ENCODE data around the gene SERPINA4. TPM values are rescaled to one million over a fixed set of nuclear protein-coding genes. Genes with fewer than 3 reads are reported as not detected.
A peak's percentile ranks its signal among the peaks of the same experiment; 100 is the strongest.

SERPINA4 gene
- total and polyA plus RNA-seq, 2 of the 8 experiments (the other 6 are each of a cell fraction or from before 2014, with no cell fraction given) = not detected

- 86% methylated on average over 11 of the region's 11 CpGs; no CpG with 5 or more reads in 1 of the 2 experiments for WGBS, 2 experiments (ENCODE audit: extremely low coverage in 1 of 2, insufficient coverage in 1 of 2, insufficient read length in 1 of 2, insufficient replicate concordance in 2 of 2, low coverage in 1 of 2, low lambda C conversion rate in 2 of 2, missing lambda C conversion rate in 1 of 2)
- H2BK20ac ChIP-seq (ENCODE audit: low read length) = no peak overlapping the region
- peak overlapping the region; percentile 29; the same call in 1 of the 2 replicates for H4K8ac ChIP-seq (ENCODE audit: extremely low read depth, insufficient read depth, low read length)
- peaks cover 0 to 7% (median 4%) of the 10 kb centered on the region in 4 experiments; a peak in 5 of 7 replicates for H3K4me1 ChIP-seq (replicated peaks in 1 of 4; ENCODE audit: control insufficient read depth in 3 of 4, insufficient read depth in 4 of 4, low read length in 3 of 4)
- no peak overlapping the region for H2AK5ac ChIP-seq (ENCODE audit: low read depth, low read length)
- ChIA-PET CTCF (ENCODE audit: partially characterized antibody) (interaction anchor here (0.6 to 2.4 kb wide), 11 partner anchors 13 to 482 kb away, joined by 3 to 13 read pairs (median 3); partner anchors contain the start of gene SERPINA3), POLR2A (ENCODE audit: partially characterized antibody) (interaction anchor here (0.7 kb wide), 1 partner anchor 100 kb away, joined by 6 read pairs; no protein-coding TSS in a partner anchor)
- H2BK15ac ChIP-seq (ENCODE audit: low read length) = no peak overlapping the region
- no peak overlapping the region for H3K4ac ChIP-seq (replicated peaks; ENCODE audit: insufficient read length, low read depth, low read length)
- no peak overlapping the region for H3K56ac ChIP-seq (replicated peaks; ENCODE audit: insufficient read length, low read depth, low read length)
- no peaks in the 10 kb centered on the region; the same call in 1 of the 2 replicates for H3K23me2 ChIP-seq (ENCODE audit: low read depth, low read length)
- 0 out of 2 replicates have a peak overlapping the region, but pooled peaks have one; percentile 24 for H2BK5ac ChIP-seq (ENCODE audit: low read depth, low read length)
- no peaks in the 10 kb centered on the region for H3K79me1 ChIP-seq (ENCODE audit: low read depth, low read length)
- H2AFZ ChIP-seq (ENCODE audit: low read length) = peak overlapping the region; percentile 75
- H2BK120ac ChIP-seq (replicated peaks; ENCODE audit: low read depth, low read length) = no peak overlapping the region
- H3K18ac ChIP-seq (ENCODE audit: extremely low read depth, low read length) = peak overlapping the region; percentile 71
- no peaks in the 10 kb centered on the region for H3K79me2 ChIP-seq (ENCODE audit: control insufficient read depth in 1 of 2, insufficient read depth in 2 of 2, low read length in 2 of 2)
- H3K36me3 ChIP-seq (ENCODE audit: control insufficient read depth in 2 of 4, insufficient read depth in 4 of 4, low read length in 3 of 4) = no peaks in the 10 kb centered on the region
- no peak overlapping the region for H4K5ac ChIP-seq (ENCODE audit: insufficient read length, low read depth, low read length)
- H3K14ac ChIP-seq (ENCODE audit: insufficient read length) = no peak overlapping the region
- H3K27ac ChIP-seq (ENCODE audit: low read depth, low read length) = no peak overlapping the region
- no peak overlapping the region for H3K4me2 ChIP-seq (ENCODE audit: insufficient read depth in 1 of 2, low read depth in 2 of 2, low read length in 2 of 2)
- H3K9me3 ChIP-seq (ENCODE audit: insufficient read depth in 2 of 2, low read depth in 1 of 2, low read length in 1 of 2) = no peaks in the 10 kb centered on the region
- H4K20me1 ChIP-seq (replicated peaks in 1 of 2; ENCODE audit: control insufficient read depth in 1 of 2, insufficient read depth in 2 of 2, low read length in 2 of 2) = no peaks in the 10 kb centered on the region
- no peak overlapping the region for H3K23ac ChIP-seq (ENCODE audit: insufficient read length)
- no peak overlapping the region for H3K4me3 ChIP-seq (ENCODE audit: extremely low read depth in 1 of 4, insufficient read depth in 2 of 4, low read depth in 3 of 4, low read length in 4 of 4)
- no peak overlapping the region for H3K9ac ChIP-seq (replicated peaks in 1 of 4; ENCODE audit: extremely low read depth in 1 of 4, low read depth in 3 of 4, low read length in 3 of 4)
- H3K27me3 ChIP-seq (replicated peaks in 1 of 4; ENCODE audit: control insufficient read depth in 3 of 4, extremely low read depth in 1 of 4, insufficient read depth in 3 of 4, low read length in 3 of 4) = no peaks in the 10 kb centered on the region
- H4K91ac ChIP-seq (replicated peaks; ENCODE audit: insufficient read length, low read length) = no peak overlapping the region
- no peak for DNase-seq (ENCODE audit: low read depth in 1 of 2, low spot score in 2 of 2)
- FAIRE-seq = no peak
- peak overlapping the region; percentile 43; the same call in 1 of the 2 replicates for H2BK12ac ChIP-seq (ENCODE audit: low read depth, low read length)
- TF ChIP-seq CTCF (IDR thresholded peaks at IDR 0.05; ENCODE audit: control extremely low read depth in 1 of 3, insufficient read depth in 1 of 3, low read depth in 1 of 3, low read length in 3 of 3) (peak; percentile 2 to 15 (median 3); a peak in 3 of 4 replicates), ATF3 (IDR thresholded peaks at IDR 0.05; ENCODE audit: insufficient read depth, low read depth, low read length) (peak; percentile 38; the same call in 1 of the 2 replicates), SIN3A (conservative IDR thresholded peaks at IDR 0.05 in 1 of 2, IDR thresholded peaks at IDR 0.05 in 1 of 2; ENCODE audit: low read depth in 1 of 2, low read length in 2 of 2) (no peak), USF2 (IDR thresholded peaks at IDR 0.05; ENCODE audit: low read length) (no peak), RAD21 (IDR thresholded peaks at IDR 0.05 in 1 of 2, conservative IDR thresholded peaks at IDR 0.05 in 1 of 2; ENCODE audit: low read depth in 2 of 2, low read length in 2 of 2) (peak in 1 of 2 experiments; percentile 33; a peak in 1 of 4 replicates)
These were observed 37.8 kb downstream of the SERPINA4 start for GRCh38 chr14:94598816-94599655.

All from H1 (cell line).